Retinal pigment epithelial cell (primary cell): Measurements from ENCODE around the gene PTGER1.
A peak's percentile ranks its signal among the peaks of the same experiment; 100 is the strongest.

Experiments
- DNase-seq: peaks from one replicate; pipeline ENCODE4 v3.0.0-alpha.2; 2010; ENCODE audit warnings: low read depth
- H3K4me3 ChIP-seq: 2 replicates; pipeline ENCODE4 v1.5.1; 2011; ENCODE audit warnings: mild to moderate bottlenecking, low read length, control low read depth, moderate library complexity
- TF ChIP-seq, protein P1 (sequence below): conservative IDR thresholded peaks from 2 replicates; pipeline ENCODE4 v1.5.1; 2011; ENCODE audit warnings: low read depth, low read length, control low read depth, inconsistent platforms

The PTGER1 gene

DNA sequence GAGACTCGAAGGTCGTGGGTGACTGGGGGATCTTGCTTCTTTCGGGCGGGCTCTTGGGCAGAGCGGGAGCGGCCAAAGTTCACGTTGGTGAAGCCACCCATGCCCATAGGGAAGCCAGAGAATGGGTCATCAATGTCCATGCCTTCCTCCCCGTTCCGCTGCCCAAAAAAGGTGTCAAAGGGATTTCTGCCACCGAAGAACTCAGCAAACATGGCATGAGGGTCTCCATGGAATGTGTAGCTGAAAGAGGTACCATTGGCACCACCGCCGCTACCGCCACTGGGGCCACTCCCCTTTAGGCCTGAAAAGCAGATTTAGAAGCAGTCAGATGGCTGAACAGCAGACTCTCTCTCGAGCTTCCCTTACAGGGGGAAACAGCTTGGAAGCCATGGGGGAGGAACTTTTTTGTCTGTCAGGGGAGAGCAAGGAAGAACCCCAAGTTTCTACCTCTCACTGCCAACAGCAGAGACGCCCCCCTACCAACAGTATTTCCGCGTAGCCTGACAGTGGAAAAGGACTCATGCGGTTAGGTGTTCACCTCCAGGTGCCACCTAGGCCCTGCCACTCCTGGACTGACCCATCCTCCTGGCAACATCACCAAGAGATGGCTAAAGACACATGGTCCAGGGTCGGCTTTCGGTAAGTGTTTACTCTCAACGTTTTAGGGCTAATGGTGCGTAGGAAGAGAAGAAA is 41.7 kb upstream of the PTGER1 start:
- no peak for DNase-seq
- peak overlapping the region; percentile 96 for H3K4me3 ChIP-seq
- TF ChIP-seq, protein P1, sequence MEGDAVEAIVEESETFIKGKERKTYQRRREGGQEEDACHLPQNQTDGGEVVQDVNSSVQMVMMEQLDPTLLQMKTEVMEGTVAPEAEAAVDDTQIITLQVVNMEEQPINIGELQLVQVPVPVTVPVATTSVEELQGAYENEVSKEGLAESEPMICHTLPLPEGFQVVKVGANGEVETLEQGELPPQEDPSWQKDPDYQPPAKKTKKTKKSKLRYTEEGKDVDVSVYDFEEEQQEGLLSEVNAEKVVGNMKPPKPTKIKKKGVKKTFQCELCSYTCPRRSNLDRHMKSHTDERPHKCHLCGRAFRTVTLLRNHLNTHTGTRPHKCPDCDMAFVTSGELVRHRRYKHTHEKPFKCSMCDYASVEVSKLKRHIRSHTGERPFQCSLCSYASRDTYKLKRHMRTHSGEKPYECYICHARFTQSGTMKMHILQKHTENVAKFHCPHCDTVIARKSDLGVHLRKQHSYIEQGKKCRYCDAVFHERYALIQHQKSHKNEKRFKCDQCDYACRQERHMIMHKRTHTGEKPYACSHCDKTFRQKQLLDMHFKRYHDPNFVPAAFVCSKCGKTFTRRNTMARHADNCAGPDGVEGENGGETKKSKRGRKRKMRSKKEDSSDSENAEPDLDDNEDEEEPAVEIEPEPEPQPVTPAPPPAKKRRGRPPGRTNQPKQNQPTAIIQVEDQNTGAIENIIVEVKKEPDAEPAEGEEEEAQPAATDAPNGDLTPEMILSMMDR, result no peak

DNA sequence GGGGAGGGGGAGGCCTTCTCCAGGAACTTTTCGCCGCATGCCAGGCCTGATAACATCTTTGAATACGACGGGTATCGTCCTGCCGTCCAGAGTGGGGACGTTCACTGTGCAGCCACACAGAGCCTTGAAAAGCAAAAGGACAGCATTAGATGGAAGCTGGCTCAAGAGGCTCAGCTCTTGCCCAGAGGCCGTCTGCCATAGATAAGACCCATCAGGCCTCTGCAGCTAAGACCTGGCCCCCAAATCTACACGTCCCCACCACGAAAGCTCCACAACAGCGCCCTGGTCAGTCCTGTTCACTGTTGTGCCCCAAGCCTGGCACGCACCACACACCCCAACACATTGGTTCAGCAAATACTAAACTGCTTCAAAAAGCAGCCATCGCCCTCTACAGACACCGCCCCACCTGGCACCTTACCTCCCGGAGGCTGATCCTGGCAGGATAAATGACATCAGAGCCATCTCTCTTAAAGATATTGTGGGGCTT is 40.9 kb upstream of the PTGER1 start:
- DNase-seq, result no peak
- H3K4me3 ChIP-seq, result peak overlapping the region; percentile 96
- TF ChIP-seq, protein P1, result peak; percentile 20

DNA sequence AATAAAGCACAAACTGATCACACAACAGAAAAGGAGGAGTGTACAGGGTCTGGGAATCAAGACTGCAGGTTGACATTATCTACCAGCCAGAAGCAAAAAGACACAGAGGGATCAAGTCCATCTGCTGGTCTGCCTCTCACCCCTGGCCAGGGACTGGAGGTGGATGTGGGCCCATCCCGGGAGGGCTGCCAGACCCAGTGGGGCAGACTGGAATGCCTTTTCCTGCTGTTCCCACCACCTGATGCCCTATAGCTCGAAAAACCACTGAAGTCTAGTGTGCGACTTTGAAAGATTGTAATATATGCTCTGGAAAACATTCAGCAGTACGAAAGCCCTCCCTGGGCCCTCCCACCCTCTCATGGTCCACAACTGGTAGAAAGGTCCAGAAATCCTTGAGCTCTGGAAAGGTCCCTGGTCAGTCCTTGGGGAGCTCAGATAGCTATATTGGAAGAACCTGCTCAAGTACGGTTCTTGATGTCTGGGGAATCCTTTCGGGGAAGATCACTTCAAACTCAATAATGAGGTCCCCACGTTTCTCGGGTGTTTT is 40.4 kb upstream of the PTGER1 start:
- no peak for DNase-seq
- peak overlapping the region; percentile 96 for H3K4me3 ChIP-seq
- TF ChIP-seq, protein P1, result no peak

DNA sequence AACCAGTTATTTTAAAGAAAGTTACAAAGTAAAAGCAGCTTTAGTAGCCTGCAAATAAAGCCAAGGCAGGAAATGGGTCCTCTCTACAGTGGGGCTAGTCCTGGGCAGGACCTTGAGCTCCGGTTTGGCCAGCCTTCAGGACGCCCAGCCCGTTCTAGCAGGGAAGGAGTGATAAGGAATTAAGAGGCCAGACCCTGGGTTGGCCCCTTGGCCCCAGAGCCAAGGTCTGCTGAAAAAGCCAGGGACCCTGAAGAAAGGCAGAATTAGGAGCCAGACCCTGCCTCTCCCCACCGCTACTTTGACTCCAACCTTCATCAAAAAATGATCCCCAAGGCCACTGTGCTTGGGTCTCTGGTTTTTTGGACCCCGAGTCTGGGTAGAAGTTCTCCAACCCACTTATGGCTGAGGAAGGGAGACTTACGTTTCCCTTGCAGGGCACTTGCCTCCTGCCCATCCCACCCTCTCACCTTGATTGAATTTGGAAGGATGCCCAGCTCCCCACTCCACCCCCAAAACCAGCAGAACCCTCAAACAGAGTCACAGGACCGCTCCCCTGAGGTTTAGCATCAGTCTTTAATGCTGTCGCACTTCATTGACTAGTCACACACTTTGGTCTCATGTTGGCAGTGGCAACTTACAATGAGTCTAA is 39.2 kb upstream of the PTGER1 start:
- no peak for DNase-seq
- no peak overlapping the region for H3K4me3 ChIP-seq

GRCh38 chr19:14512406-14512961 is 37.3 kb upstream of the PTGER1 start:
- TF ChIP-seq, protein P1, result no peak
- no peak for DNase-seq
- H3K4me3 ChIP-seq, result no peak overlapping the region

More for the DNA sequence above, 39.2 kb upstream of the PTGER1 start:
- TF ChIP-seq, protein P1, result no peak

GRCh38 chr19:14511229-14511593 is 36.1 kb upstream of the PTGER1 start:
- no peak for DNase-seq
- TF ChIP-seq, protein P1, result no peak
- no peak overlapping the region for H3K4me3 ChIP-seq
